GM19238 (cell line): Measurements from ENCODE around the gene KCNH2.

ENCODE experiments used
- DNase-seq: peaks from one replicate; pipeline ENCODE4 v3.0.0; 2011; ENCODE audit warnings: low spot score; ENCODE audit not compliant: insufficient read length

KCNH2 gene

DNA sequence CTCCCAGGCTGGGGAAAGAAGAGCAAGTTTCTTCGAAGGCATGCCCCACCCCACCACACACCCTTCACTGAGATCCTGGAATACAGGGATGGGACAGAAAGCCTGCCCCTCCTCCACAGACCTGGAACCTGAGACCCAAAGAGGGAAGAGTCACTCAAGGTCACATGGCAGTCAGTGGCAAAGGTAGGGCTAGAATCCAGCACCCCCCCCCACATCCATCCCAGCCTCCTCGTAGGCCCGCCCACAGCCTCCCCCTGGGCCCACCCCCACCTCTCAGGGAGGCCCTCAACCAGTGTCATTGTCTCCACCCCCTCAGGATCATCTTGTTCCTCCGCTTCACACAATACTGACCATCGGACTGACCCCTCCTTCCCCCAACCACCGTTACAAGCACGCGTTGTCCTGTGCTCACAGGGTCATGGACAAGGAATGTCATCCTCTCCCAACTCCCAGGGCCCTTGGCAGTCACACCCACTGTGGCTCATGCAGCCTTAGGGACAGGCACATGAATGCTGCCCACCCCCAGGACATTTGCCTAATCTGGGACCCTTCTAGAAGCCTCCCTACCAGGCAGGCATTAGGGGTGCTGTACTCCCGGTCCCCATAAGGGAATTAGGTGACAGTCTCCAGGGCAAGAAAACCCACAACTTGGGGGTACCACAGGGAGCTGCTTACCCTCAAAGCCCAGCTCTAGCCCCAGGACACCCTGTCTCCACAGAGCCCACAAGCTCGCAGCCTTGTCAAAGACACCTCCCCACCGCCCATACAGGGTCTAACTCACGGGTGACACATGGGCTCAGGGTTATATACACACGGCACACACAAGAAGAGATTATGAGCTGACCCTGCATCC lies 1.4 kb downstream of the KCNH2 start:
- DNase-seq: no peak

DNA sequence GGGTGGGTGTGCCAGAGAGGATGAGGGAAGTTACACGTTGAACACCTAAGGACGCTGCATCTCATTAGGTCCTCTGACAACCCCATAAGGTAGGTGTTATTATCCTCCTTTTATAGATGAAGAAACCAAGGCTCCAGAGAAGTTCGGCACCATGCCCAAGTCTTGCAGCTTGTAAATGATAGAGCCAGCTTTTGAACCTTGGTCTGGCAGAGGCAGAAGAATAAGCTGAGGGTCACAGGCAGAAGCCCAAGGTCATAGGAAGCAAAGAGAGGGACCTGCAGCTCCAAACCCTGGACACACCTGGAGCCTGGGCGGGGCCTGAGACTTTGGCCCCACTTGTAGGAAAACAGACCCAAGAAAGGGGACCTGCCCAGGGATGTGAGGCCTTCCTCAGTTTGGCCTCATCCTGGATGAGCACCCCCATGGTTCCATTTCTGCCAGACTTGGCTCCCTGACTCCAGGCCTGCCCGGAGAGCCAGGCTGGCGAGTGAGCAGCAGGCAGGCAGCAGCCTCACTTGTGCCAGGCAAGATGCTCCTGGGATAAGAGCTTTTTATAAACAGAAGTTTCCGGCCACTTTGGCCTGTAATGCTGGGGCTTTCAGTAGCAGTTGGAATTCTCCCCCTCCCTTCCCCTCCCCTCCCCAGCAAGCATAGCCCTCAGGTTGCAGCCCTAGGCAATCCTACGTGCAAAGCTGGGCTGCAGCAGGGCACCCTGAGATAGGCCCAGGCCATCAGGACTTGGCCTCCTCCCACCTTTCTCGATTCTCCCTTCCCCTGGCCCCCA lies 2.4 kb downstream of the KCNH2 start:
- no peak for DNase-seq

DNA sequence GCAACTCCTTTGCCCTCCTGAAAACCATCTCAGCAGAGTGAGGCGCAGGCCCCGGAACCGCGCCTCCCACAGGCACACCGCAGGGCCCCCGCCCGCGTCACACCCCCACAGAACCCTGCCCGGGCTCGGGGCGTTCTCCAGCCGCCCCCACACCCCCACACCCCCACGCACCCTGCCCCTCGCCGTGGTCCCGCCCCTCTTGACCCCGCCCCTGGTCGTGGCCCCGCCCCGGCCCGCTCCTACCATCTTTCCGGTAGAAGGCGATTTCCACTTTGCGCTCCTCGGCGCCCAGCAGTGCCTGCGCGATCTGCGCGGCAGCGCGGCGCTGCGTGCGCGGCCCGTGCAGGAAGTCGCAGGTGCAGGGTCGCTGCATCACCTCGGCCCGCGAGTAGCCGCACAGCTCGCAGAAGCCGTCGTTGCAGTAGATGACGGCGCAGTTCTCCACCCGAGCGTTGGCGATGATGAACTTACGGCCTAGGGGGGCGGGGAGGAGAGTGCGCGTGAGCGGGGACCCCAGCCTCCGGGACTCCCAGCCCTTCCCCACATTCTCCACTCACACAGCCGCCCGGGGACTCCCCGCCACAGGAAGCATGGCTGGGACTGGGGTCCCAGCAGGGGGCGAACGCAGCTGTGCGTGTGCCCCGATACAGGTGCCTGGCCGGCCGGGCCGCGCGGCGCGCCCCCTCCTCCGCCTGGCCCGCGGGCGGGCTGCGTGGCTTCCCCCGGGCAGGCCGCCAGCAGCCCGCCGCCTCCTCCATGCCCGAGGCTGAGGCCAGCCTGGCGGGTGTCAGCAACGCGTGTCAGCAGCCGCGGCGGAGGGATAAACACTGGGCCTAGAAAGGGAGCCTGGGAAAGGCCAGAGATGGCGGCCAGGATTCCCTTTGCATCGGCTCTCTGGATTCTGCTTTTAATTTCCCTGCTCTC lies 3.4 kb downstream of the KCNH2 start:
- peak; percentile 64 for DNase-seq

DNA sequence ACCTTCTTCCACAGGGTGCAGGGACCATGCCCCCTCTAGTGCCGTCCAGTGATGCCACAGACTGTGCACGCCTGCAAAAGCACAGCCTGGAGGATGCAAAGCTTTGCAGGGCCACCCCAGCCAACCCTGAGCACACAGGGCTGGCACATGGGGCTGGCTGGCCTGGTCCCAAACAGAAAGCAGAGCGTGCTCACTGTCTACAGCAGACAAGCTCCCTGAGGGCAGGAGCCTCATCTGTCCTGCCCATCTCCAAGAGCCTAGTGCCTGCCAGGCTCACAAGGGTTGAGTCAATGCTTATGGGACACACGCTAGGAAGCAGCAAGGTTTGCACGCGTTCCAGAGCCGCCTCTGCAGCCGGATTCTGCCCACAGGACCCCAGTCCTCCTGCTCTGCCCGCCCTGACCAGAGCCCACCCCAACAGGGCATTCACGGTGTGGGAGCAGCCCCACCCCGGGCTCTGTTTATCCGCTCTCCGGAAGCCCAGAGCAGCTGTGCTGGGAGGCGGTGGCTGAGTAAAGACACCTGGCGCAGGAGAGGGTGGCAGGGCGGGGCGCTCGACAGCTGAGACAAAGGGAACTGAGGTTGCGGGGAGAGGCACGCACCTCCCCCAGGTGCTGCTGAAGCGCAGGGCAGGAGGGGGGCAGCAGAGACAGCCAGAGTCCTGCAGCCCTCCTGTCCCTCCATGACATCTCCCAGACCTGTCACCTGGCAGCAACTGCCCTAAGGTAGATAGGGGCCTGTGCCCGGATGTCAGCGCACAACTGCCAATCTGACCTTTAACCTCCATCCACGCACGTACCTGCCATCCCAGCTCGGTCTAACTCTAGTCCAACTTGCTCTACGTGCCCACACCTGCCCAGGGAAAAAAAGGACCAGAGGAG lies 4.3 kb downstream of the KCNH2 start:
- DNase-seq: no peak

DNA sequence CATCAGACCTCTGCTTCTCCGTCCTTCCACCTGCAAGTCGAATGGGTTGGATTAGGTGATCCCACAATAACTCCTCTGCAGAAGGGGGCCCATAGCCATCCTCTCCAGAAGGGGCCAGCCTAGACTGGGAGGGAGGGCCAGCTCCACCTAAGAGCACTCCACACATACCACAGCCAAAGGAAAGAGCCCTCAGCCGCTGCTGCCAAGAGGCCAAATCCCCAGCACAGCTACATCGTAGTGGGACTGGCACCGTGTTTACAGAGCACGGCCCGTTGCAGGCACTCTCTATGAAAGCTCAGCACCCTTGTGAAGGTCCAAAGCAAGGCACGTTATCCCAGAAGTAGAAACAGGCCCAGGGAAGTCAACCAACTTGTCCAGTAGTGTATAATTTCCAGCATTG lies 5.4 kb downstream of the KCNH2 start:
- DNase-seq: no peak

DNA sequence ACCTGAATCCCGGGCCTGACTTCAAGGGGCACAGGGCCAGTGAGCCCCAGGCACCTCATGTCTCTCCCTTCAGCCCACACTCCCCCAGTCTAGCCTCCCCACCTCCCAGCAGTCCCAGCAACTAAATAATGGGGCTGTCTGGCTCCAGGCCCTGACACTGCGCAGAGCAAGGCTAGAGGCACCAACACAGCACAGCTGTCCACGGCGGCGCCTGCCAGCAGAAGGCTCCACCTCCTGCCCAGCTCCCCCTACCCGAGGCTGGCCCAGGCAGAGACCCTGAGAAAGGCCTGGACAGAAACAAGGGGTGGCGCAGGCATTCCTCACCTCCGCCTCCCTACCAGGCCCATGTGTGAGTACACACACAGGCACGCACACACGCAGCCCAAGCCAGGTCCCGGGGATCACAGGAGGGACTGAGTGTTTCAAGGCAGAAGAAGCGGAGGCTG lies 6.1 kb downstream of the KCNH2 start:
- DNase-seq: no peak

DNA sequence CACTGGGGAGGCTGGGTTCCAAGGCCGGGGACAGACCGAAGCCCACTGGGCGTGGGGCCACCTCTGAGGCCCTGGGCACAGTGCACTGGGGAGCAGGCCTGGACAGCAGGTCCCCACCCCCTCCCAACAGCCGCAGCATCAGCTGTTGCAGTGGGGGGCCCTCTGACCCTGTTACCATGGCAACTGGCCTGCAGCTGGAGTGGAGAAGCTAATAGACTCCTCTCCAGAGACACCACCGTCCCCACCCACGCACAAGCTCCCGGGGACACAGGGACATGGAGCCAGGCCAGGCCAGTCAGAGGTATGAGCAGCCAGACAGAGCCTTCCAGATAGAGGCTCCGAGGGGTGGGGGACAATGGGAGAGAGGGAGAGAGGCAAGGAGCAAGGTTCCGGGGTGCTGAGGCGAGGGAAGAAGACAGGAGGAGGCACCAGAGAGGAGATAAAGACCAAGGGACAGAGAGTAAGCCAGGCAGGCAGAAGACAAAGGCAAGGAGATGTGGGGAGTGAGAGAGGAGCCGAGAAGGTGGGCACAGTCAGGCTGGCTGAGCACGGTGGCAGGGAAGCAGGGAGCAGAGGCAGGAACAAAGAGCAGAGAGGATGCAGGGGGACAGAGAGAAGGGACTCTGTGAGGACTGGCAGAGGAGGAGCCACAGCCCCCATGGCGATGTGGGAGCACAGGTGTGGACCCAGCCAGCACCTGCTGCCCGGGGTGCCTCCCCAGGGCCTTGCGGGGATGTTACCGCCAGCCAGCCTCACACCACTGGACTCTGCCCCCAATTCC lies 6.7 kb downstream of the KCNH2 start:
- DNase-seq: no peak

DNA sequence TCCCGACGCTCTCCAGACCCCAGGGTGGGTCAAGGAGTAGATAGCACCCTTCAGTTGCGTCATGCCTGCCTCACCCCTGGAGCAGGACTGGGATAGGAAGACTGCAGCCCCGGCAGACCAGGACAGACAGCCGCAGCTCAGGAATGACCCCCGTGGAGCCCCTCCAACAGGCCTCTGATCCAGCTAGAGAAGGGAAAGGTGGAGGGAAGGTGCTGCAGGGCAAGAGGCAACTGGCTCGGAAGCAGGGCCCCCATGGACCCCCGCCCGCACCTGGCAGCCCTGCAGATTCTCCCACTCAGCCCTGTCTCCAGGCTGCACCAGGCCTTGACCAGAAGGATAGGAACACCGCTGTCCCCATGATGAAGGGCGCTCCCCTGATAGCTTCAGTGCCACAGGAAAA lies 7.7 kb downstream of the KCNH2 start:
- DNase-seq: no peak

DNA sequence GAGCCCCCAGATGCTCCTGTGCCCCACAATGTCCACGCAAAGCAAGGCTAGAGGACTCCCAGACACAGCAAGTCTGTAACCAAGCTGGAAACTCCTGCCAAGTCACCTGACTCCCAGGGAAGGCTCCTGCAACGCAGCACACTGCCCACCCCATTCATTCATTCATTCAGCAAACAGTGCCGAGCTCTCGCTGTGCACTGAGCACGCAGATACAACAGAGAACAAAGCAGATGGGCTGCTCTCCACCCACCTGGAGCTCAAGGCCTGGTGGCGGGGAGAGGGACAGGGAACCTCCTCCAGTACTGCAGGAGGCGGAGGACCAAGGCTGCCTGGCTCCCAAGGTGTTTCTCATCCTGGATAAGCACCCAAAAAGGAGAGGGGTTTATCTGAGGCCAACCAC lies 8.6 kb downstream of the KCNH2 start:
- DNase-seq: no peak

DNA sequence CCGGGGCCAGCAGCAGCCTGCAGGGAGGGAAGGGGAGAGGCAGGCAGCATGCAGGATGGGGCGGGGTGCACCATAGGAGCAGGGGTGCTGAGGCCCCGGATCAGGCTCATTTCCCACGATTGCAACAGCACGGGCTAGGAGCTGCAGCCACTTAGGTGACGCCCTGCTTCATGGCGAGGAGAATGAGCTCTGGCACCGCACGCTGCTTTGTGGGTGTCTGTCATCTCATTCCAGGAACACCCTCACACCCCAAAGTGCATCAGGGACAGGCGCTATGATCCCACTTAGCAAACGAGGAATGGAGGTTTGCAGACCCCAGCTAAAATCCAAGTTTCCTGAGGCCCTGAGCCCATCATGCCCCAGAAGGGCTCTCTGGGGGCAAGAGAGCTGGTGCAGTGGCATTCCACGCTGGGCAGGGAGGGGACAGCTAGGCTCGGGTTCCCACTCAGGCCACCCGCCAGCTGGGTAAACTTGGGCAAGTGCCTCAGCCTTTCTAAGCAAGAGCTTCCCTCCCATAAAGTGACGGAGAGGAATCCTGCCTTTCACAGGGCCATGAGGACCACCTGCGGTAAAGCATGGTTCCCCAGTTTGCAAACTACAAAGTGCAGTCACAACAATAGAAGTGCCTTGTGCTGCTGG lies 9.3 kb downstream of the KCNH2 start:
- DNase-seq: no peak

DNA sequence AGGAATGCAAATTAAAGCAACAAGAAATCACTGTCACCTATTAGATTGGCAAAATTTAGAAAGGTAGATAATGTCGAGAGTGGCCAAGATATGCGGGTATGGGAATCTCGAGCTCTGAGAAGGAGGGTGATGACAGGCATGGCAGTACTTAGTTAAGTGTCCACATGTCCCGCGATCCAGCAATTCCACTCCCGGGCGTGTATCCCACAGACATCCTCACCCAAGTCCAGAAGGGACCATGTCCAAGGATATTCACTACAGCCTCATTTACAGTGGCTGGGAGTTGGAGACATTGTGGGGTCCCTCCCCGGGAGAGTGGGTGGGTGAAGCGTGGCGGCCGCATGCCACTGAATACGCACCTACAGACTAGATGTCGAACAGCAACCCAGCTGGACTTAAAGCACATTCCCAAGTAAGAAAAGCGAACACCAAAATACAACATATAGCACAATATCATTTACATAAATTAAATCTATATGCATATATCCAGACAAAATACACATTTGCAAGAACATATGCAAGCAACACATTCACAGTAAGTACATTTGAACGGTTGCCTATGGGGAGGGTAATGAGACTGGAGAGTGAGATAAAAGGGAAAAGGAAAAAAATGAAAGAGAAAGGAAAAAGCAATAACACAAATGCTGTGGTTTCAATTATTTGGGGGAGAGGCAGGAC lies 9.9 kb downstream of the KCNH2 start:
- DNase-seq: no peak

DNA sequence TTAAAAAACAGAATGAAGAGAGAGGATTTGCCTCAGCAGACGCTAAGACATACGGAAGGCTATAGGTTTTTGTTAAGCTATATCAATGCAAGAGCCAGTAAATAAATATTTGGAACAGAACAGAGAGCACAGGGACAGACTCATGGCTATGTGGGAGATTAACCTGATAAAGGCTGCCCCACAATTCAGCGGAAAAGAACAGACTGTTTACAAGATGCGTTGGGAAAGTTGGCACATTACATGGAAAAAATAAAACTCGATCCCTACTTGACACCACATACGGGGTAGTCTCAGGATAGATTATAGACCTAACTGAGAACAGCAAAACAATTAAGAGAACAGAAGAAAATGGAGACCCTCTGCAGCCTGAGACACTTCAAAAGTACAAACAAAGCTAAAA lies 10.8 kb downstream of the KCNH2 start:
- no peak for DNase-seq

DNA sequence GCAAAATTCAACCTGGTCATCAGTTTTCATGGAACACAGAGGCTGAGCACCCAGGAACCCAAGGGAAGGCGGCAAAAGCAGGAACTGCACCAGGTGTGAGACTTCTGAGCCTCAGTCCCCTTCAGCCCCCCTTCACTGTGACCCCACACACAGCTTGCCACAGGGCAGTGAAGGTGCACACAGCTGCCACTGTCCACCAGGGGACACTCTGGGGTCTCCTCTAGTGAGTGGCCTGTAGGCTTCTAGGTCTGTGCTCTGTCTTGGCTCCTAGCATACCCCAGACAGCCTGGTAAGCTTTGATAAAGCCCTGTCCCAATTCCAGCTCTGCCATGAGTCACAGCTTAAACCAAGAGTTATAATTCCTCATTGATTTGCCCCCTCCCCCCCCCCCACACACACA lies 12.1 kb downstream of the KCNH2 start:
- DNase-seq: no peak

DNA sequence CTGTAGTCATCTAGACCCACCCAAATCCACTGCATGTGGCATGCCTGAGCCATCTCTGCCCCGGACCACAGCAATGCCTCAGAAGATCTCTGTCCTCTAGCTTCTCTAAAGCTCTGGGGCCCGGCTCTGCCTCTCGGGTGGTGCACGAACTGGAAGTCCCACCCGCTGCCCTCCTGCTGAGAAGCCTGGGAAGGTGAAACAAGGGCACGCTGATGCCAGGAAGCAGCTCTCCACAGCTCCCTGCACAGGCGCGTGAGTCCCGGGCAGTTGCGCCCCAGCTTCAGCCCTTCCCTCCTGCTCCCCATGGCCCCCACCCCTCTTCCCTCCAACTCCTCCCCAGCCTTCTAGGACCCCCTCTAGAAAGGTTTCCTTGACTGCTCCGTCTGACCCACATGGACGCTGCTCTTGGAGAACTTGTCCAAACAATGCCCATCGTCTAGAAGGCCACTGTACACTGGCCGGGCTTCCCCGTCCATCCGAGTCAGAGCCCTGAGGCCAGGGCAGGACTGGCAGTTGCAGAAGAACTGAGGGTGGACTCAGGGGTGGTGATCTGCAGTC lies 12.8 kb downstream of the KCNH2 start:
- no peak for DNase-seq

DNA sequence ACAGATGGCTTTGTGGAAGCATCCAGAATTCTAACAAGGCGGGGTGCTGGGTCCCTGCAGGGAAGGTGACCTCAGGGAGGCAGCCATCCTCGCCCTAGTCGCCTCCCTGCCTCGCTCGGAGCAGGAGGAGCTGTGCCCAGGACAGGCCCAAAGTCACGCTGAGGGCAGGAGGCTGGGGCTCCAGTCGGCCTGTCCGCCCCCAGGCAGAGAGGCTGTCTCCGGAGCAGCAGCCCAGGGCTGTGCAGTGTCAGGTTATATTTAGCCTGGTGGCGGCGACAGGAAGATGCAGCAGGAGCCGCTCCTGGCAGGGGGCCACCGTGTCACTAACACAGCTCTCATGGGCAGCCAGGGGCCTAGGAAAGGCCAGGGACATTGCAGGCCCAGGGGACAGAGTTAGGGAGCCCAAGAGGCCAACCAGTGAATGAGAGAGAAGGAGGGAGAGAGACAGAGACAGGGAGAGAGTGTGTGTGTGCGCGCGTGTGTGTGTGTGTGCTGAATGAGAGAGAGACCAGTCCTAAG lies 13.5 kb downstream of the KCNH2 start:
- DNase-seq: no peak

DNA sequence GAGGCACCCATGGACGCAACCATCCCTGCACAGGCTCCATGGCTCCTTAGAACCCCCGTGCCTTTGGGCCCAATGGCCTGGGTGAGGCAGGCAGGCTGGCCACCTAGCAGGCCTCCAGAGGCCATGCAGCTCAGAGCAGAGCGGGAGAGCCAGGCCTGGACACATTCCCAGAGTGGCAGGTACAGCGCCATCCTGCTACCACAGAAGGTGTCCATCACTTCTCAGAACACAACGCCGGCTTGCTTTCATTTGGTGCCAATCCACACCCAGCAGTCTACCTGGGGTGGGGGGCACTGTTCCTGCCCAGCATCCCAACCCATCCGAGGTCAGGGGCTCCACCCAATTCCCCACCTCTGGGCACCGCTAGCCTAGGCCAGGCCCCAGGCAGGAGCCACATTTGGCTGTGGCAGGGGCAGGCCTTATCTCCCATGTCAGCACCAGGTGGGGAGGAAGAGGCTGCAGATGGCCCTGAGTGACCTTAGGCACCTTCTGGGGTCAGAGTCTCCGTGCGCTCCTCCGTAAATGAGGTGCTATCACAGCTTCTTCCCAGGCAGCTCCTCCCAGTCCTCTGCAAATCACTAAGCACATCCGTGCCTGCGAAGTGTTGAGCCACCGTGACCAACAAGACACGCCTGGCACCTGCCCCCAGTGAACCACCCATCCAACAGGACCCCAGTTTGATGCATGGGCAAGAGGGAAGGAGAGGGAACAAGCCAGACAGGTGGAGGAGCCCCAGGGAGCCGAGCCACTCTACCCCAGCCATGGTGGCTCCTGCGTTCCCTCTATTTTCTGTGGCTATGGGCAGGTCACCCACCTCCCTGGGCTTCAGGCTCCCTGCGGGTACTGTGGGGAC lies 14.2 kb downstream of the KCNH2 start:
- no peak for DNase-seq
